WTC11 (cell line): ENCODE data around the gene ATAD2B. TPM values are rescaled to one million over a fixed set of nuclear protein-coding genes. Genes with fewer than 3 reads are reported as not detected.

ENCODE experiments used
- ATAC-seq: fragments of 200-7000 bp; cut with Tn5 transposase; 2 replicates; pipeline ENCODE4 v1.10.0; 2021; ENCODE audit warnings: mild to moderate bottlenecking, moderate library complexity
- CTCF ChIA-PET: fragments of 300-600 bp; sonication (Branson Sonifier 250); formaldehyde crosslinking; loops from one replicate; lab custom pipeline; 2021; ENCODE audit warnings: antibody characterized with exemption; lab: Charles Lee
- POLR2A ChIA-PET: fragments of 350-600 bp; sonication (Branson Sonifier 250); formaldehyde crosslinking; loops from one replicate; lab custom pipeline; 2021; ENCODE audit warnings: antibody characterized with exemption; lab: Charles Lee
- DNase-seq: peaks from one replicate; pipeline ENCODE4 v3.0.0; 2021; ENCODE audit warnings: low spot score
- H3K27ac Mint-ChIP-seq: 2 replicates; pipeline ENCODE4 v1.8.0; 2021; ENCODE audit warnings: mixed read lengths
- H3K27me3 Mint-ChIP-seq: 2 replicates; pipeline ENCODE4 v1.8.0; 2021; ENCODE audit warnings: low read depth, mild to moderate bottlenecking, moderate library complexity, mixed read lengths
- H3K36me3 Mint-ChIP-seq: 2 replicates; pipeline ENCODE4 v1.8.0; 2021; ENCODE audit warnings: mixed read lengths
- H3K4me1 Mint-ChIP-seq: 2 replicates; pipeline ENCODE4 v1.8.0; 2022; ENCODE audit warnings: mixed read lengths
- H3K4me3 Mint-ChIP-seq: 2 replicates; pipeline ENCODE4 v1.8.0; 2021; ENCODE audit warnings: mild to moderate bottlenecking, moderate library complexity, mixed read lengths
- H3K9me3 Mint-ChIP-seq: 2 replicates; pipeline ENCODE4 v1.8.0; 2021; ENCODE audit warnings: mixed read lengths
- ARID4B ChIP-seq: sonication (generic); formaldehyde crosslinking; IDR thresholded peaks from 2 replicates; pipeline ENCODE4 v1.8.0; 2023; ENCODE audit warnings: missing genetic modification reagents, mild to moderate bottlenecking, borderline replicate concordance
- CTCF ChIP-seq: fragments of 200-600 bp; IDR thresholded peaks from 2 replicates; pipeline ENCODE4 v1.8.0; 2022; ENCODE audit warnings: antibody characterized with exemption
- ELF4 ChIP-seq: sonication (generic); formaldehyde crosslinking; IDR thresholded peaks from 2 replicates; pipeline ENCODE4 v1.8.1; 2022; ENCODE audit warnings: low read depth, mild to moderate bottlenecking, moderate library complexity, missing genetic modification reagents
- FOXP1 ChIP-seq: sonication (generic); formaldehyde crosslinking; IDR thresholded peaks from 2 replicates; pipeline ENCODE4 v1.8.0; 2022; ENCODE audit warnings: missing genetic modification reagents, mild to moderate bottlenecking, moderate library complexity, borderline replicate concordance
- FOXP4 ChIP-seq: sonication (generic); formaldehyde crosslinking; IDR thresholded peaks from 2 replicates; pipeline ENCODE4 v1.8.0; 2022; ENCODE audit warnings: mild to moderate bottlenecking, missing genetic modification reagents
- GABPB1 ChIP-seq: sonication (generic); formaldehyde crosslinking; IDR thresholded peaks from 2 replicates; pipeline ENCODE4 v1.8.1; 2023; ENCODE audit warnings: mild to moderate bottlenecking, missing genetic modification reagents
- GTF2I ChIP-seq: fragments of 250-450 bp; sonication (Bioruptor Pico); conservative IDR thresholded peaks from 2 replicates; pipeline ENCODE4 v1.4.0; 2021; ENCODE audit warnings: mild to moderate bottlenecking
- JAZF1 ChIP-seq: fragments of 250-450 bp; sonication (Bioruptor Pico); IDR thresholded peaks from 2 replicates; pipeline ENCODE4 v1.9.0; 2021; ENCODE audit warnings: moderate library complexity, mild to moderate bottlenecking, inconsistent platforms
- NR1H2 ChIP-seq: sonication (generic); formaldehyde crosslinking; IDR thresholded peaks from 2 replicates; pipeline ENCODE4 v1.9.0; 2021; ENCODE audit warnings: mild to moderate bottlenecking, moderate library complexity, missing genetic modification reagents
- SOX15 ChIP-seq: fragments of 250-450 bp; sonication (Bioruptor Pico); IDR thresholded peaks from 2 replicates; pipeline ENCODE4 v1.9.0; 2021; ENCODE audit warnings: mild to moderate bottlenecking
- TEAD4 ChIP-seq: sonication (generic); formaldehyde crosslinking; IDR thresholded peaks from 2 replicates; pipeline ENCODE4 v1.8.0; 2022; ENCODE audit warnings: mild to moderate bottlenecking, missing genetic modification reagents
- USF1 ChIP-seq: sonication (generic); formaldehyde crosslinking; IDR thresholded peaks from 2 replicates; pipeline ENCODE4 v1.8.0; 2022; ENCODE audit warnings: mild to moderate bottlenecking, missing genetic modification reagents
- USF2 ChIP-seq: sonication (generic); formaldehyde crosslinking; IDR thresholded peaks from 2 replicates; pipeline ENCODE4 v1.8.1; 2023; ENCODE audit warnings: mild to moderate bottlenecking, missing genetic modification reagents, moderate library complexity
- ZMAT4 ChIP-seq: fragments of 250-450 bp; sonication (Bioruptor Pico); IDR thresholded peaks from 2 replicates; pipeline ENCODE4 v1.9.0; 2021; ENCODE audit warnings: mild to moderate bottlenecking
- ZNF263 ChIP-seq: sonication (generic); formaldehyde crosslinking; IDR thresholded peaks from 2 replicates; pipeline ENCODE4 v1.8.1; 2022; ENCODE audit warnings: low read depth, mild to moderate bottlenecking, moderate library complexity, missing genetic modification reagents
- ZNF416 ChIP-seq: fragments of 250-450 bp; sonication (Bioruptor Pico); IDR thresholded peaks from 2 replicates; pipeline ENCODE4 v1.9.0; 2021; ENCODE audit warnings: mild to moderate bottlenecking, inconsistent platforms
- total RNA-seq: library from RNA; stranded (reverse); gene quantifications from 3 replicates; pipeline ENCODE4 v1.2.3, GENCODE V29; 2021

The ATAD2B gene
- total RNA-seq, 1 experiment from 2014 or later: 21.5 TPM

- POLR2A ChIA-PET: no interaction called here
- no peak for ATAC-seq
- DNase-seq: no peak
- H3K27me3 Mint-ChIP-seq: no peaks in the 10 kb centered on the region
- no peaks in the 10 kb centered on the region for H3K4me1 Mint-ChIP-seq
- H3K27ac Mint-ChIP-seq: no peak overlapping the region
- no peak for TF ChIP-seq GABPB1 (CRISPR knock-in tag)
- no peak for TF ChIP-seq ZNF263 (CRISPR knock-in tag)
- TF ChIP-seq, all 79 proteins: peak for 0
- Mint-ChIP-seq H3K9me3 (peaks cover 21% of the 10 kb centered on the region), H3K4me3 (no peak overlapping the region), H3K36me3 (peaks cover 18% of the 10 kb centered on the region)
- CTCF ChIA-PET: no interaction called here
Measured at GRCh38 chr2:23718931-23719700, 207.8 kb downstream of the ATAD2B start.

- DNase-seq: no peak
- ChIA-PET POLR2A (interaction anchor here (0.7 kb wide), 1 partner anchor 506 kb away, joined by 4 read pairs; no protein-coding TSS in a partner anchor), CTCF (no interaction called here)
- Mint-ChIP-seq H3K27ac (no peak overlapping the region), H3K36me3 (no peaks in the 10 kb centered on the region)
- no peak for TF ChIP-seq CTCF
- TF ChIP-seq NR1H2 (CRISPR knock-in tag): no peak
- no peak for TF ChIP-seq USF1
- TF ChIP-seq GTF2I (CRISPR knock-in tag): no peak
- TF ChIP-seq ELF4 (CRISPR knock-in tag): no peak
- no peak for TF ChIP-seq ZNF416 (CRISPR knock-in tag)
- TF ChIP-seq ARID4B: no peak
- no peak for TF ChIP-seq SOX15 (CRISPR knock-in tag)
- no peak for TF ChIP-seq FOXP4 (CRISPR knock-in tag)
- no peak for TF ChIP-seq JAZF1 (CRISPR knock-in tag)
- no peak for TF ChIP-seq TEAD4 (CRISPR knock-in tag)
- TF ChIP-seq FOXP1: no peak
- no peak for TF ChIP-seq USF2 (CRISPR knock-in tag)
- TF ChIP-seq ZMAT4: no peak
- TF ChIP-seq, all 79 proteins: peak for 0
- Mint-ChIP-seq H3K27me3 (no peaks in the 10 kb centered on the region), H3K4me1 (peaks cover 19% of the 10 kb centered on the region), H3K9me3 (no peaks in the 10 kb centered on the region), H3K4me3 (no peak overlapping the region)
- no peak for ATAC-seq
Measured at GRCh38 chr2:23713351-23713750, 213.6 kb downstream of the ATAD2B start.
